Smooth muscle cell of the brain vasculature (primary cell): ENCODE data around the gene ZCCHC7.
A peak's percentile ranks its signal among the peaks of the same experiment; 100 is the strongest.
"Not testable (repeated sequence)": the region's sequence is repeated elsewhere in the genome, so short reads cannot be mapped to it uniquely, and the experiment has no call there.

Experiments
- DNase-seq: peaks from one replicate; pipeline ENCODE4 v3.0.0-alpha.2; 2012; ENCODE audit warnings: low read depth, low spot score

The ZCCHC7 gene

GRCh38 chr9:37119907-37120842, at the start of gene ZCCHC7:
Gene ZCCHC7, plus strand, starts transcription at chr9:37120574.
- peak; percentile 83 for DNase-seq

GRCh38 chr9:37074790-37075189, 45.6 kb upstream of the ZCCHC7 start:
- not testable (repeated sequence) for DNase-seq

GRCh38 chr9:37079370-37080164, 40.8 kb upstream of the ZCCHC7 start:
- peak; percentile 77 for DNase-seq

GRCh38 chr9:37080165-37080628, 40.2 kb upstream of the ZCCHC7 start:
- not testable (repeated sequence) for DNase-seq

- DNase-seq, result not testable (repeated sequence)
Observed at GRCh38 chr9:37081507-37081906, 38.9 kb upstream of the ZCCHC7 start.

GRCh38 chr9:37082214-37082765, 38.1 kb upstream of the ZCCHC7 start:
- no peak for DNase-seq

- DNase-seq, result no peak
Observed at GRCh38 chr9:37083654-37084053, 36.7 kb upstream of the ZCCHC7 start.

GRCh38 chr9:37085233-37085632, 35.1 kb upstream of the ZCCHC7 start:
- no peak for DNase-seq

GRCh38 chr9:37092714-37093295, 27.6 kb upstream of the ZCCHC7 start:
- DNase-seq, result not testable (repeated sequence)

GRCh38 chr9:37094751-37095150, 25.6 kb upstream of the ZCCHC7 start:
- DNase-seq, result no peak

GRCh38 chr9:37096628-37097027, 23.7 kb upstream of the ZCCHC7 start:
- DNase-seq, result no peak

- no peak for DNase-seq
Observed at GRCh38 chr9:37097294-37097693, 23.1 kb upstream of the ZCCHC7 start.

GRCh38 chr9:37100327-37100726, 20.0 kb upstream of the ZCCHC7 start:
- DNase-seq, result no peak

- DNase-seq, result no peak
Observed at GRCh38 chr9:37100741-37101140, 19.6 kb upstream of the ZCCHC7 start.

- no peak for DNase-seq
Observed at GRCh38 chr9:37102486-37102885, 17.9 kb upstream of the ZCCHC7 start.

- DNase-seq, result no peak
Observed at GRCh38 chr9:37104183-37104889, 16.0 kb upstream of the ZCCHC7 start.

- DNase-seq, result no peak
Observed at GRCh38 chr9:37105234-37105633, 15.1 kb upstream of the ZCCHC7 start.

- DNase-seq, result no peak
Observed at GRCh38 chr9:37107701-37108100, 12.7 kb upstream of the ZCCHC7 start.

- DNase-seq, result not testable (repeated sequence)
Observed at GRCh38 chr9:37114442-37114841, 5.9 kb upstream of the ZCCHC7 start.

GRCh38 chr9:37117956-37118355, 2.4 kb upstream of the ZCCHC7 start:
- DNase-seq, result no peak

- DNase-seq, result no peak
Observed at GRCh38 chr9:37119360-37119759, 1.0 kb upstream of the ZCCHC7 start.
